DMS 273 treated with DMSO at 0.1 percent for 48 hours (cell line): ENCODE measurements around the gene OFD1.
A peak's percentile ranks its signal among the peaks of the same experiment; 100 is the strongest.
"Not testable (repeated sequence)": the region's sequence is repeated elsewhere in the genome, so short reads cannot be mapped to it uniquely, and the experiment has no call there.

ENCODE experiments used
- DNase-seq: peaks from one replicate; lab custom pipeline; 2025; lab: John Stamatoyannopoulos, UW

Gene OFD1

GRCh38 chrX:13702111-13702789, 32.3 kb upstream of the OFD1 start:
- no peak for DNase-seq

DNA sequence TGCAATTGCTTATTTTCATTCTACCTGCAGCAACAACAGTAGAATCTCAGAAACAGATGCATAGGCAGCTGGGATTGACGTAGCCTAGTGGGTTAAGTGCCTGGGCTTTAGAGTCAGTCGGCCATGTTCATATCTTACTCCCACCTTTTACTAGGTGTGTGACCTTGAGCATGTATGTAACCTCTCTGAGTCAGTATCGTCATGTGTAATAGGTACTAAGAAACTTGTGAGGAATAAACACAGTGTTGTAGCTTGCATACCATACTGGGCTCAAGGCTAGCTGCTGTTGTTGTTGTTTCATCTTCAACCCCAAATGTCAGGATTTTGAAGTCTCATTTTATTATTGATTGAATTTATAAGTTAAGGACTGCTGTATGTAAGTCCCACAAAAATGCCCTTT, 31.4 kb upstream of the OFD1 start:
- DNase-seq = no peak

GRCh38 chrX:13703589-13703988, 31.0 kb upstream of the OFD1 start:
- DNase-seq = no peak

DNA sequence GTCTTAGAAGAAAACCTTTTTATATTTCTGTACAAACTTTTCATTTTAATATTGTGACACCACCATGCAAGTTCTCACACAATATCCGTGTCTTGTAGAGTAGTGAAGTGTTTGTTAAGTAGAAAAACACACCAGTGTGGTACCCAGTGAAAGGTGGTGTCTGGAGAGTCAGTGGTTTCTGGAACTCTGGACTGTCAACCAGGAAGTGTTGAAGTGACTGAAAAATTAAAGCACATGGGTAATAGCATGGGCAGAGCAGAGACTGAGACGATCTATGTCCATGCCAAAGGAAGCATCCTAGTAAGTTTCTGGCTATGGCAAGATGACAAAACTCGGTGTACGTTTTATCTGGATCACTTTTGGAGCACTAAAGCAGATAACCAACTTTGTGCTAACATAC, 23.4 kb upstream of the OFD1 start:
- DNase-seq = no peak

- DNase-seq = no peak
Observed at GRCh38 chrX:13716455-13716854, 18.1 kb upstream of the OFD1 start.

- no peak for DNase-seq
Observed at GRCh38 chrX:13716905-13717304, 17.6 kb upstream of the OFD1 start.

DNA sequence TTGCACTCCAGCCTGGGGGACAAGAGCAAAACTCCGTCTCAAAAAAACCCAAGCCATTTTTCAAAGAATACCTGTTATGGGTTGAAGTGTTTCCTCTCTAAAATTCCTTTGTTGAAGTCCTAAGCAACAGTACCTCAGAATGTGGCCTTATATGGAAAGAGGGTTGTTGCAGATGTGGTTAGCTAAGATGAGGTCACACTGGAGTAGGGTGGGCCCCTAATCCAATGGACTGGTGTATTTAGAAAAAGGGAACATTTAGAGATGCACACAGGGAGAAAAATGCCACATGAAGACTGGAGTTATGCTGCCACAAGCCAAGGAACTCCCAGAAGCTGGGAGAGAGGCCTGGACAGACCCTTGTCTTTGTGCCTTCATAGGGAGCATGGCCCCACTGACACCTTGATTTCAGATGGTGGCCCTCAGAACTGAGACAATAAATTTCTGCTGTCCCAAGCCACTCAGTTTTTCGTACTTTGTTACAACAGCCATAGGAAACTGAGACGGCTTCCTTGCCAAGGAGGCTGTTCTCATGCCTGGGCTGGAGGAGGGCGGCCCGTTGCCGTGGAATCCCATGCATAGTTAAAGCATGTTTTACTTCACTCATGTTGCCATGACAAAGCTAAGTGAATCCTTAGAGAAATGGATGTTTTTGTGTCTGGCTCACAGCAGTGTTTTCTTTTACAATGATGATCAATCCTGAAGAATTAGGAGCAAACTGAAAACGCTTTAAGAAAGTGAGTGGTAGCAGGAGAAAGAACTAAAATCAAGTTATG, 16.7 kb upstream of the OFD1 start:
- DNase-seq = no peak

- DNase-seq = no peak
Observed at GRCh38 chrX:13719192-13719856, 15.2 kb upstream of the OFD1 start.

GRCh38 chrX:13721371-13721770, 13.2 kb upstream of the OFD1 start:
- DNase-seq = no peak

DNA sequence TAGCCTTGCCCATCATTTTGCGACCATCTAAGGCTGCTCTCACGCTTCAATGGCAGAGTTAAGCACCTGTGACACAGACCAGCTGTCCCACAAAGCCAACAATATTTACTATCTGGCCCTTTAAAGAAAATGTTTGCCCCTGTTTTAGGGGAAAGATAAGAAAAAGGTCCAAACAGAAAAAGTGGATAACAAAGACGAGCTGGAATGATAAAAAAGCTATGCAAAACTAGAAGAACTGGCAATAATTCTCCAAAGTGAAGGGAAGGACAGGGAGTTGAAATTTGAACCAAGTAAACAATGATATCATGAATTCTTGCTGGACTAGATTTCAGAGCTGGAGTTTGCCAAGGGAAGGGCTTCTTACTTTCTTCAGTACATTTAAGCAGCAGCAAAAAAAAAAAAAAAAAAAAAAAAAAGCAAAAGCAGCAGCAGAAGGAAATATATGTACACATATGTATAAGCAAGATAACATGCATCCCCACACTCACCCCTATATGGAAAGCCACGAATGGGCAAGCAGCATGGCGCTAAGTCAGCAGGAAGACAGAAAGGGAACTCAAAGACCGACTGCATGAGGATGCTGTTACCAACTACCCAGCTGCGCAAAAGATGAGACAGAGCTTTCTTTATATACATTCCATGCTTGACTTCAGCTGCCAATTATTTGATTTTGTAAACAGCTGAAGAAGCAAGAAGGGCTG, 12.6 kb upstream of the OFD1 start:
- DNase-seq = no peak

GRCh38 chrX:13724878-13725277, 9.7 kb upstream of the OFD1 start:
- not testable (repeated sequence) for DNase-seq

DNA sequence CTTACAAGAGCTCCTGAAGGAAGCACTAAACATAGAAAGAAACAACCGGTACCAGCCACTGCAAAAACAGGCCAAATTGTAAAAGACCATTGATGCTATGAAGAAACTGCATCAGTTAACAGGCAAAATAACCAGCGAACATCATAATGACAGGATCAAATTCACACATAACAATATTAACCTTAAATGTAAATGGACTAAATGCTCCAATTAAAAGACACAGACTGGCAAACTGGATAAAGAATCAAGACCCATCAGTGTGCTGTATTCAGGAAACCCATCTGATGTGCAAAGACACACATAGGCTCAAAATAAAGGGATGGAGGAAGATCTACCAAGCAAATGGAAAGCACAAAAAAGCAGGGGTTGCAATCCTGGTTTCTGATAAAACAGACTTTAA, 8.0 kb upstream of the OFD1 start:
- not testable (repeated sequence) for DNase-seq

DNA sequence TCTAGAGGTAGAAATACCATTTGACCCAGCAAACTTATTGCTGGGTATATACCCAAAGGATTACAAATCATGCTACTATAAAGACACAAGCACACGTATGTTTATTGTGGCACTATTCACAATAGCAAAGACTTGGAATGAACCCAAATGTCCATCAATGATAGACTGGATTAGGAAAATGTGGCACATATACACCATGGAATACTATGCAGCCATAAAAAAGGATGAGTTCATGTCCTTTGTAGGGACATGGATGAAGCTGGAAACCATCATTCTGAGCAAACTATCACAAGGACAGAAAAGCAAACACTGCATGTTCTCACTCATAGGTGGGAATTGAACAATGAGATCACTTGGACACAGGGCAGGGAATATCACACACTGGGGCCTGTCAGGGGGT, 4.0 kb upstream of the OFD1 start:
- DNase-seq = not testable (repeated sequence)

DNA sequence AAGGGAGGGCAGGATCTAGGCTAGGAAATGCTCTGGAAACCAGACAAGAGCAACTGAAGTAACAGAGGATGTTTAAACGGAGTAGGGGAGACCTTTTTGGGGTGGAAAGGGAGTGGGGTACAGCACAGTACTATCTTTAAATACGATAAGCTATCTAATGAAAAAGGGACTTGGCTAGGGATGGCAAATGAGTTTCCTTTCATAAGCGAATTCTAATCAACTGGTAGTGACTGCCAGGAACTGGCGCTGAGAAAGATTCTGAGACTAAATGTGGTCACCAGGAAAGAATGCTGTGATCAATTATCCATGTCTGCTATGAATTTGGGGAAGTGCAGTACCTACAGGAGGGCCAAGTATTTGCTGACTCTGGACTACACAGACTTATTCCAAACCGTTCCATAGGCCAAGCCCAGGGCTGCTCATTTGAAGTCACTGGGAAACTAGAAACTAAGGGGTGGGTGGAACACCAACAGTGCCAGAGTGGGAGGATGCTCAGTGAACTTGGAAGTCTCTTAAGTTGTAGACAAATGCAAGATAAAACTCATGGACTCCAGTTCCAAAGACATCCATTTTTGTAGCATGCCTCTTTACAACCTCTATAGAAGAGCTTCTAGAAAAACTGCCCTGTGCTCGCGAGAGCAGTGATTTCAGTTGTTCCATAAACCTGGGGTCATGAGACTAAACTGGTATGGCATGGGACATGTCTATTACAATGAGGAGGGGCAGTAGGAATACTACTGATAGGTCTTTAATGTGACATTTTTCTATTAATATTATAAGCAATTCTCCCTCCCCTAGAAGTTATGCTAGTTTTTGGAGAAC, 2.1 kb upstream of the OFD1 start:
- no peak for DNase-seq

DNA sequence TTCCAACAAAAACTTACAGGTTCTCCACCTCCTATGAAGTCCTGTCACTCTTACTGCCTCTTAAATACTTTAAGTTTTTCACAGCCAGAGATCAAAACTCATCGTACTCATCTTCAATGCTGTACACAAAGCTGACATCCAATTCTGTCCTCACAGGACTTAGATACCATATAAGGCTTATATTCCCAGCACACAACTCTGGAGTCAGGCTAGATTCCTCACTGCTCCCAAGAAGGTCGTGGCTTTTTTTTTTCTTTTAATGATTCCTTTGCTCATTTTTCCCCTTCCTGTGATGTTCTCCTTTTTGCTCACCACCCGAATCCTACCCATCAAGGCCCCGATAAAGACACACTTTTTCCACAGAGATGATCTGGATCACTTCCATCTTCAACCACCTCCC, 1.0 kb upstream of the OFD1 start:
- no peak for DNase-seq

GRCh38 chrX:13741695-13742094, 7.1 kb downstream of the OFD1 start:
- no peak for DNase-seq

GRCh38 chrX:13742397-13743176, 8.0 kb downstream of the OFD1 start:
- no peak for DNase-seq

DNA sequence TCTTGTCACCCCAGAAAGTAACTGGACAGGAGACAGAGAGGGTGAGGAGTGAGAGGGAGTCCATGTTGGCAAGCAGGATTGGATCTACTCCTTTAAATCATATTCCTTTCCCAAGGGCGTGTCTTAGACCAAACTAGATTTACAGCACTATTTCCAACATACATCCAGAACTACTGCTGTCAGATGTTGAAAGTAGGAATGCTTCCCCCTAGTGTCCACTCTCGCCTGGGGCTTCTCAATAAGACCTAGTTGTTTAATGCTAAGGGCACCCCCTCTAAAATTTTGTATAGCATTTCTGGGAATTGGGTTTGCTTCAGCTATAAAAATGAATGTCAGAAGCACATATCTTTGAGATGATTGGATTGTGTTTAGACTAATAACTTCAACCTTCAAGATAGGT, 13.3 kb downstream of the OFD1 start:
- DNase-seq = no peak

GRCh38 chrX:13748486-13748885, 13.9 kb downstream of the OFD1 start:
- DNase-seq = no peak

- peak; percentile 35 for DNase-seq
Observed at GRCh38 chrX:13750204-13750603, 15.7 kb downstream of the OFD1 start.

- no peak for DNase-seq
Observed at GRCh38 chrX:13750812-13751211, 16.3 kb downstream of the OFD1 start.
